ENCODE measurements around the gene GNB5.

GRCh38 chr15:52139599-52140462 lies 51.4 kb downstream of the GNB5 start:
- TF ChIP-seq EP300 (conservative IDR thresholded peaks at IDR 0.05; ENCODE audit: poor library complexity, severe bottlenecking) = no peak
- TF ChIP-seq RAD21 (conservative IDR thresholded peaks at IDR 0.05) = peak; percentile 42

Data from neural cell (in vitro differentiated cells).